Measurements from ENCODE around the gene ROBO2.

The ROBO2 gene

DNA sequence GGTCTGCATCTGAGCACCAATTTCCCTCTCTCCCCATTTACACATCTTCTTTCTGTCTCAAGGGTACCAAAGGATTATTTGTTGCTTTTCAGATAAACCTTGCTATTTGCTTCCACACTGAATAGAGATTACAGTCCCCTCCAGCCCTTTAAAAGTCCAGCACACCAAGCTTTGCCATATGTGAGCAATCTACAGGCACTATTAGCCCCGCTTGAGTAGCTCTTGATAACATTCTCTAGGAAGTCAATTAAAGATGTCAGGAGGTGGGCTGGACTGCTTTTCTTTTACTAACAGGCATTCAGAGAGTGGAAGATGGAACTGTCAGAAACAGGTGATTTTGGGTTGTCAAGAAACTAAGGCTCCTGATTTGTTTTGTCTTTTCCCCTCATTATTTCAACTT lies 417.0 kb downstream of the ROBO2 start:
- TF ChIP-seq, protein P1, sequence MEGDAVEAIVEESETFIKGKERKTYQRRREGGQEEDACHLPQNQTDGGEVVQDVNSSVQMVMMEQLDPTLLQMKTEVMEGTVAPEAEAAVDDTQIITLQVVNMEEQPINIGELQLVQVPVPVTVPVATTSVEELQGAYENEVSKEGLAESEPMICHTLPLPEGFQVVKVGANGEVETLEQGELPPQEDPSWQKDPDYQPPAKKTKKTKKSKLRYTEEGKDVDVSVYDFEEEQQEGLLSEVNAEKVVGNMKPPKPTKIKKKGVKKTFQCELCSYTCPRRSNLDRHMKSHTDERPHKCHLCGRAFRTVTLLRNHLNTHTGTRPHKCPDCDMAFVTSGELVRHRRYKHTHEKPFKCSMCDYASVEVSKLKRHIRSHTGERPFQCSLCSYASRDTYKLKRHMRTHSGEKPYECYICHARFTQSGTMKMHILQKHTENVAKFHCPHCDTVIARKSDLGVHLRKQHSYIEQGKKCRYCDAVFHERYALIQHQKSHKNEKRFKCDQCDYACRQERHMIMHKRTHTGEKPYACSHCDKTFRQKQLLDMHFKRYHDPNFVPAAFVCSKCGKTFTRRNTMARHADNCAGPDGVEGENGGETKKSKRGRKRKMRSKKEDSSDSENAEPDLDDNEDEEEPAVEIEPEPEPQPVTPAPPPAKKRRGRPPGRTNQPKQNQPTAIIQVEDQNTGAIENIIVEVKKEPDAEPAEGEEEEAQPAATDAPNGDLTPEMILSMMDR (conservative IDR thresholded peaks at IDR 0.05; ENCODE audit: low read depth), result no peak
- no peak for DNase-seq (ENCODE audit: low spot score)
- POLR2A ChIA-PET (ENCODE audit: low non-redundant PET), result no interaction called here
- CTCF ChIA-PET, result interaction anchor here (0.6 kb wide), 1 partner anchor 8 kb away, joined by 3 read pairs; no protein-coding TSS in a partner anchor
- H3K27ac ChIP-seq, result no peak overlapping the region

DNA sequence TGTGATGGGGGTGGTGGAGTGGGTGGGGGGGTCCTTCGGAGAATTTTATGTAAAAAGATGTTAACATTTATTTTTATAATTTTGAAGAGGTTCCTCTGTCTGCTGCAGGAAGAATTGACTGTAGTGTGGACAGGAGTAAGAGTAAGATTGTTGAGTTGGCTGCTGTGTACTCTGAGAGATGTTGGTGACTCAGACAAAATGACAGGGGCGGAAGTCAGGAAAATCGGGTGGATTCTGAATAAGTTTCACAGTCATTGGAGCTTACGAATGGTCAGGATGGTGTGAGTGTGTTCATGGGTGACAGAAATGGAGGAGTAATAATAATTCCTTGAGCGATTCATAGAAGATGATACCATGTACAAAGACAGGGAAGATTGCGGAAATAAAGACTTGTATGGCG lies 420.0 kb downstream of the ROBO2 start:
- DNase-seq (ENCODE audit: low spot score), result no peak
- POLR2A ChIA-PET (ENCODE audit: low non-redundant PET), result no interaction called here
- no peak overlapping the region for H3K27ac ChIP-seq
- CTCF ChIA-PET, result no interaction called here
- TF ChIP-seq, protein P1 (conservative IDR thresholded peaks at IDR 0.05; ENCODE audit: low read depth), result no peak

DNA sequence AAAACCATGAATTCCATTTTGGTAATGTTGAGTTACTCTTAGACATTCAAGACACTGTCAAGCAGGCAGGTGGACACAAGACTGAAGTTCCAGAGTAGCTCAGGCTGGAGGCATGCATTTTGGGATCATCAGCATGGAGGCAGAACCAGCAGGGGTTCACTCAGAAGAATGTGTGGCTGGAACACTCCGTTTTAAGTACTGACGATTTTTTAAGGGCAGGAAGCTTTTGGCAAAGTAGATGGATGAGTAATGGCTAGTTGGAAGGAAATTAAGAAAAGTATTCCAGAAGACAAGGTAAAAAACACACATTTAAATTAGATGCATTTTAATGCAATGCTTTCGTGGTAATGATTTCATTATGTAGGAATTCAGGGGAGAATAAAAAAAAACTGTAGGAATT lies 420.4 kb downstream of the ROBO2 start:
- ChIA-PET POLR2A (ENCODE audit: low non-redundant PET) (no interaction called here), CTCF (interaction anchor here (0.6 kb wide), 1 partner anchor 97 kb away, joined by 3 read pairs; no protein-coding TSS in a partner anchor)
- no peak for DNase-seq (ENCODE audit: low spot score)
- no peak overlapping the region for H3K27ac ChIP-seq
- TF ChIP-seq, protein P1 (conservative IDR thresholded peaks at IDR 0.05; ENCODE audit: low read depth), result no peak

DNA sequence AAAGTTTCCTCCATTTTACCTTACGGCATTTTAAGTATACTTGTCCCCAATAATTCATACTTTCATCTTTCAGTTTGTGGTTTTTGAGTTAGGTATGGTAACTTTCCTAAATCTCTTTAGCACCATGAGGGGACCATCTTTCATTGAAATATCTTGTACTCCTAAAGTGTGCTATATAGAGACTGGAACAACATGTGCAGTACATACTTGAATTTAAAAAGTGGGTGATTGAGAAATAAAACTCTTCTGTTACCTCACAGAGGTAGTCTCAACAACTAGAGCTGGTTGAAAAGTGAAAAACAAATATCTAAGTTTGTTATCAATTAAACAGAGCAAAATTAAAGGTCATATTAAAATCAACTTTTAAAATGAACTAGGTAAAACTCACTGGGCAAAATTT lies 423.1 kb downstream of the ROBO2 start:
- no peak for DNase-seq (ENCODE audit: low spot score)
- POLR2A ChIA-PET (ENCODE audit: low non-redundant PET), result no interaction called here
- CTCF ChIA-PET, result no interaction called here

DNA sequence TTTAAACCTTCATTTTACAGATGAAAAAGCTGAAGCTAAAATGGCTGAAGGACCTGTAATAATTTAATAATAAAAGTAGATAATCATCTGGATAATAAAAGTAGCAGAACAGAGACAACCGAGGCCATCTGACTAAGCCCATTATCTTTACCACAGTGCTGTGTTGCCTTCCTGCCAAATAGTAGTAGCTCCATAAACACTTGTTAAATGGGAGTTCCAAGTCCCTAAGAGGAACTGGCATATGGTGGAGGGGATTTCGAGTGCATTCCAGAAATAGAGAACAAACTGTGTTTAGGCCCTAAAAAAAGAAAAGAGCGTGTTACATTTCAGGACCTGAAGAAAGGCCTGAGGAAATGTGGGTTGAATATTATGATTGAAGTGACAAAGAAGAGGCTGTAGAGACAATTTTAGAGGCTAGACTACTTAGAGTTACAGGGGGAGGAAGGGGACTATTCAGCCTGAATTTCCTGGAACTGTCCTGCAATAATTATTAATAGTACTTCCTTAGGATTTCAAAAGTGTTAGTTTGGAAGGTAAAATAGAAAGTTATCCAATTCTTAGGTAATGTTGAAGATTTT lies 424.3 kb downstream of the ROBO2 start:
- POLR2A ChIA-PET (ENCODE audit: low non-redundant PET), result no interaction called here
- TF ChIP-seq, protein P1 (conservative IDR thresholded peaks at IDR 0.05; ENCODE audit: low read depth), result no peak
- no peak overlapping the region for H3K27ac ChIP-seq
- CTCF ChIA-PET, result no interaction called here
- DNase-seq (ENCODE audit: low spot score), result no peak

More for the DNA sequence above, 423.1 kb downstream of the ROBO2 start:
- TF ChIP-seq, protein P1 (conservative IDR thresholded peaks at IDR 0.05; ENCODE audit: low read depth), result no peak
- H3K27ac ChIP-seq, result no peak overlapping the region

DNA sequence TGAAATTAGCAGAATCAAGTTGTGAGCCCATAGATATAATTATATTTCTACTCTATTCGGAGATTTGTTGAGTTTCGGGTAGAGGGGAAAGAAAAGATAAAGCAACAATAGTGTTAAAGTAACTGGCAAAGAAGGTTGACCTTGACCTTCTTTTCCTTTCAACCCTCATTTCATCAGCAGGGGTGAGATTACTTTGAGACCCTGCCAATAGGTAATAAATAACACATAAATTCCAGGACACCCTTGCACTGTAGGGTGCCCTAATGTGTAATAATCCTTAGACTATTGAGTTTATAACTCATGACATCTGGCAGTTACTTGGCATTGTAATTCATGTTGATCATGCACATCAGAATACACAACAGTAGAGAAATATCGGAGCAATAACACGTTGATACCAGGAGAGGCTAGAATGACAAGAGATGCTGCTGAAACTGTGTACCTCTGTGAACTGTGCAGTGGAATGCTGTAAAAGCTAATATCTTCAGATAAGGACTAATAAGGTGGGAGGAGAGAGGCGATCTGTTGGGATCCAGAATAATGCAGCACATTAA lies 426.7 kb downstream of the ROBO2 start:
- no peak overlapping the region for H3K27ac ChIP-seq
- CTCF ChIA-PET, result no interaction called here
- POLR2A ChIA-PET (ENCODE audit: low non-redundant PET), result no interaction called here
- DNase-seq (ENCODE audit: low spot score), result no peak
- TF ChIP-seq, protein P1 (conservative IDR thresholded peaks at IDR 0.05; ENCODE audit: low read depth), result no peak
